Naive thymus-derived CD4-positive, alpha-beta T cell (primary cell): ENCODE measurements around the gene CCDC97. TPM values are rescaled to one million over a fixed set of nuclear protein-coding genes. Genes with fewer than 3 reads are reported as not detected.

Experiments used
- ATAC-seq: fragments of 150-1000 bp; cut with Tn5 transposase; 2 replicates; pipeline ENCODE4 v1.10.0; 2021; ENCODE audit warnings: mild to moderate bottlenecking, moderate library complexity
- CTCF ChIA-PET: fragments of 350-600 bp; sonication (Branson Sonifier 250); formaldehyde crosslinking; loops from one replicate; lab custom pipeline; 2021; ENCODE audit warnings: antibody characterized with exemption; lab: Charles Lee
- POLR2A ChIA-PET: fragments of 350-600 bp; sonication (Branson Sonifier 250); formaldehyde crosslinking; loops from one replicate; lab custom pipeline; 2021; ENCODE audit warnings: antibody characterized with exemption, inconsistent platforms; lab: Charles Lee
- DNase-seq, 9 donors: peaks; one replicate each; pipeline versions ENCODE4 v3.0.0 to v3.0.0-alpha.2; 2020 to 2022; ENCODE audit warnings: mixed read lengths in 1 of 9
- H3K27ac ChIP-seq: one replicate; pipeline ENCODE4 v1.7.0; 2013; ENCODE audit warnings: mild to moderate bottlenecking, low read depth, low read length, moderate library complexity
- H3K27me3 ChIP-seq, 2 donors: one replicate each; pipeline ENCODE4 v1.7.0; 2013; ENCODE audit warnings: low read length in 2 of 2, mild to moderate bottlenecking in 2 of 2, moderate library complexity in 2 of 2; ENCODE audit not compliant: control insufficient read depth in 2 of 2, insufficient read depth in 2 of 2
- H3K36me3 ChIP-seq, 3 experiments: 1 replicate in 2 of 3; 2 replicates in 1 of 3; pipeline ENCODE4 v1.7.0; 2013; ENCODE audit warnings: low read length in 3 of 3, mild to moderate bottlenecking in 3 of 3, moderate library complexity in 1 of 3; ENCODE audit not compliant: insufficient read depth in 3 of 3, control insufficient read depth in 2 of 3
- H3K4me1 ChIP-seq, 2 donors: one replicate each; pipeline ENCODE4 v1.7.0; 2013; ENCODE audit warnings: low read length in 2 of 2, mild to moderate bottlenecking in 2 of 2, moderate library complexity in 1 of 2; ENCODE audit not compliant: control insufficient read depth in 2 of 2, insufficient read depth in 2 of 2
- H3K4me3 ChIP-seq: 2 replicates; pipeline ENCODE4 v1.7.0; 2013; ENCODE audit warnings: mild to moderate bottlenecking, low read length
- H3K9me3 ChIP-seq, 3 experiments: 1 replicate in 2 of 3; 2 replicates in 1 of 3; pipeline ENCODE4 v1.7.0; 2013; ENCODE audit warnings: low read length in 3 of 3; ENCODE audit not compliant: control insufficient read depth in 2 of 3
- H3K27ac Mint-ChIP-seq, 9 donors: one replicate each; pipeline ENCODE4 v1.8.0; 2020 to 2022; ENCODE audit warnings: mixed read lengths in 9 of 9, mild to moderate bottlenecking in 8 of 9, moderate library complexity in 5 of 9, inconsistent platforms in 2 of 9
- H3K27me3 Mint-ChIP-seq, 5 donors: one replicate each; pipeline ENCODE4 v1.8.0; 2021 to 2022; ENCODE audit warnings: mixed read lengths in 5 of 5, mild to moderate bottlenecking in 1 of 5
- H3K36me3 Mint-ChIP-seq, 5 donors: one replicate each; pipeline ENCODE4 v1.8.0; 2020 to 2022; ENCODE audit warnings: mixed read lengths in 5 of 5, mild to moderate bottlenecking in 3 of 5, inconsistent platforms in 1 of 5
- H3K4me1 Mint-ChIP-seq, 7 donors: one replicate each; pipeline ENCODE4 v1.8.0; 2020 to 2022; ENCODE audit warnings: mixed read lengths in 7 of 7, mild to moderate bottlenecking in 3 of 7, inconsistent platforms in 1 of 7
- H3K4me3 Mint-ChIP-seq, 10 donors: one replicate each; pipeline ENCODE4 v1.8.0; 2020 to 2022; ENCODE audit warnings: mild to moderate bottlenecking in 10 of 10, mixed read lengths in 10 of 10, moderate library complexity in 6 of 10, inconsistent platforms in 2 of 10
- H3K9me3 Mint-ChIP-seq, 11 donors: one replicate each; pipeline ENCODE4 v1.8.0; 2020 to 2022; ENCODE audit warnings: mixed read lengths in 11 of 11, mild to moderate bottlenecking in 4 of 11, inconsistent platforms in 1 of 11, moderate library complexity in 1 of 11
- intact Hi-C, 2 donors: fragments of 100-400 bp; cut with micrococcal nuclease; formaldehyde crosslinking; loops; one replicate each; pipeline ENCODE4 v1.15.1; 2023
- polyA plus RNA-seq, 2 donors: library from polyadenylated mRNA; unstranded; fragments of 300-500 nt; fragmentation: Illumina TruSeq; gene quantifications; one replicate each; pipeline ENCODE4 v1.2.3, GENCODE V29; 2021
- total RNA-seq, 6 experiments: library from RNA in 5 of 6; stranded (reverse) in 5 of 6; gene quantifications; 1 replicate in 5 of 6; 2 replicates in 1 of 6; pipeline ENCODE4 v1.2.3 and lab custom pipeline; 2021 to 2026

Gene CCDC97
- total and polyA plus RNA-seq, 7 experiments from 2014 or later, result 22.3 to 56.5 (median 44.6) TPM

GRCh38 chr19:41323023-41323422 lies 13.1 kb downstream of the CCDC97 start:
- H3K27ac ChIP-seq, result peak overlapping the region; percentile 28
- ChIA-PET POLR2A (interaction anchor here (1.4 to 1.7 kb wide), 3 partner anchors 14 to 32 kb away, joined by 3 to 7 read pairs (median 4); no protein-coding TSS in a partner anchor), CTCF (no interaction called here)
- Mint-ChIP-seq H3K9me3 (peaks cover 0 to 3% (median 0%) of the 10 kb centered on the region in 11 donors), H3K4me1 (peaks cover 31 to 48% (median 41%) of the 10 kb centered on the region in 7 donors), H3K27me3 (no peaks in the 10 kb centered on the region), H3K27ac (peak overlapping the region; percentile 33 to 93 (median 75)), H3K4me3 (no peak overlapping the region), H3K36me3 (peaks cover 0 to 28% (median 7%) of the 10 kb centered on the region in 5 donors)
- DNase-seq (no peak), ATAC-seq (no peak)
- no peak overlapping the region for H3K4me3 ChIP-seq
- peaks cover 6 to 69% (median 20%) of the 10 kb centered on the region in 3 experiments for H3K36me3 ChIP-seq
- no peaks in the 10 kb centered on the region for H3K9me3 ChIP-seq
- H3K27me3 ChIP-seq, result no peaks in the 10 kb centered on the region
- peaks cover 19 to 21% of the 10 kb centered on the region in 2 donors for H3K4me1 ChIP-seq
- intact Hi-C loops, result no loop called here

DNA sequence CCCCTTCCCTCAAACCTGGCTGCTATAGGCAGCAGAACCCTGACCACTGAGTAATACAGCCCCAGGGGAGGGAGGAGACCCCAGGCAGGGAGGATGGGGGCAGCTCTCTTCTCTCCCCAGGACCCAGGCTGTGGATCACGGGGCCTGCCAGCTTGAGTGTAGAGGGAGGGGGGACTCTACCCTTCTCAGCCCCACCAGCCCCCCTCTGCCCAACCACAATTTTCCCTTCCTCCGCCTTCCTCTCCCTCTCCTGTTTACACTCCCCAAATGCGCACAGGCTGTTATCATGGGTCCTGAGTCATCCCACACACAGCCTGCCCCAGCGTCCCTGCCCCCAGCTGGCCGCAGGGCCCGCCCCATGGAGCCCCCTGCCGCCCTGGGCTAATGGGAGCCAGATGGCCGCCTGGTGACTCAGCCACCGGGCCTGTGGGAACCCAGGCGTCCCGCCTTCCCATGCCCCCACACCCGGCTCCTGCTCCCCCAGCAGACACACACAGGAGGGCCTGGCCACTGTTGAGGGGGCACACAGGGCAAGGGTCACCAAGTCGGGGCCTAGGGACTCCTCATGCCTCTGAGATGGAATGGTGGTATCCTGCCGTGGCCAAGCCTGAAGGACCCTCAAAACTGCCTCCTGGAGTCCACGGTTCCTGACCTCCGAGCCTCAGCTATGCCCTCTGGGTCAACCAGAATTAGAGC lies 13.6 kb downstream of the CCDC97 start:
- Mint-ChIP-seq H3K27me3 (no peaks in the 10 kb centered on the region), H3K4me1 (peaks cover 36 to 52% (median 43%) of the 10 kb centered on the region in 7 donors), H3K4me3 (no peak overlapping the region), H3K9me3 (peaks cover 0 to 3% (median 0%) of the 10 kb centered on the region in 11 donors), H3K36me3 (peaks cover 0 to 29% (median 7%) of the 10 kb centered on the region in 5 donors), H3K27ac (peak overlapping the region; percentile 63 to 93 (median 87))
- intact Hi-C loops, result no loop called here
- Histone ChIP-seq H3K4me1 (peaks cover 25 to 26% of the 10 kb centered on the region in 2 donors), H3K4me3 (no peak overlapping the region), H3K27me3 (no peaks in the 10 kb centered on the region), H3K27ac (peak overlapping the region; percentile 28), H3K9me3 (no peaks in the 10 kb centered on the region), H3K36me3 (peaks cover 6 to 64% (median 18%) of the 10 kb centered on the region in 3 experiments)
- CTCF ChIA-PET, result no interaction called here
- POLR2A ChIA-PET, result interaction anchor here (0.5 to 6.4 kb wide), 4 partner anchors 12 to 32 kb away, joined by 3 to 51 read pairs (median 5); partner anchors contain the start of gene TGFB1
- DNase-seq (no peak), ATAC-seq (no peak)

DNA sequence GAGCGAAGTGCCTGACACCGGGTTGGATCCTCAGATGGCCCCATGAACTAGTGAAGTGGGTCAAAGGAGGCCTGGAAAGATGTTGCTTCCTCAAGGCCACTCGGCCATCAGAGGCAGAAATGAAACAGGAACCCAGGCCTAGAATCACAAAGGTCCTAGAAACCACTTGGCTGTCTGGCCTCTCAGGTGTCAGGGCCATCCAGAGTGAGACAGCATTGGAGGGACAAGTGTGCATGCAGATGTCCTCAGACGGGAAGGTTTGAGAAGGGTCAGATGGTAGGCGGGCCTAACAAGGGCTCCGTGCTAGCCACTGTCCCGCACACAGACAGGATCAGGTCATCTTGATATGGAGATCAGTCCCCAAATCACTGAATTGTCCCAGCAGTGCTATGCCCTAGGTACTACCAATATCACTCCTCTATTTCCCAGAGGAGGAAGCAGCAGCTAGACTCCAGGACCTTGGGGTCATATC lies 14.3 kb downstream of the CCDC97 start:
- no peak for DNase-seq

DNA sequence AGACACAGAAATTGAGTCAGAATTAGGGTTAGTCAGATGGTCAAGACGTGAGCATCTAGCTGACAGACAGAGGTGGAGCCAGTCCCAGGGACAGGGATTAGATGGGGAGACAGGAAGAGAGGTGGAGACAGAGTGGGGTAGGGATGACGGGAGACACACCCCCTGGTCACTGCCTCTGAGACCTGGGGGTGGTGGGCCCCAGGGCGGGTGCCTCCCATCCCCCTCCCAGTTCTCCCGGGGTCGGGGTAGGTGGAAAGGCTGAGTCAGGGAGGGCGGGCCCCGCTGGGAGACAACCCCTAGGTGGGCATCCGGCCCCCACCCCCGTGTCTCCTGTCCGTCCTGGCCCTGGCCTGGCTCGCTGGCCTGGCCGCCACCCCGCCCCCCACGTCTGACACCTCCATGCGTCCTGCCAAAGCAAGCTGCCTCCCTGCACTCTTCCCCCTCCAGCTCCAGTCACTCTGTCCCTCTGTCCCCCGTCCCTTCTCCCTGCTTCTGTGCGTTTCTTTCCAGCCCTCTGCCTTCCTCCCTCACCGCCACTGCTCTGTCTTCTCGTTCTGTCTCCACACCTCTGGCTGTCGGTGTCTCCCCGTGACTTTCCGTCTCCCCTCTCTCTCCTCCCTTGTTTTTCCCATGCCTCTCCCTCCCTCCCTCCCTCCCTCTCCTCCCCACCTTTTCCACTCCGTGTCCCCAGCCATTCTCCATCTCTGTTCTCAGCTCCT lies 15.1 kb downstream of the CCDC97 start:
- H3K4me3 Mint-ChIP-seq, result peak overlapping the region in 9 of 10 donors; percentile 6 to 62 (median 44)
- peaks cover 42 to 58% (median 50%) of the 10 kb centered on the region in 7 donors for H3K4me1 Mint-ChIP-seq
- DNase-seq, result no peak
- Histone ChIP-seq H3K27me3 (no peaks in the 10 kb centered on the region), H3K4me1 (peaks cover 32 to 34% of the 10 kb centered on the region in 2 donors), H3K4me3 (no peak overlapping the region), H3K9me3 (no peaks in the 10 kb centered on the region), H3K27ac (peak overlapping the region; percentile 85), H3K36me3 (peaks cover 8 to 51% (median 14%) of the 10 kb centered on the region in 3 experiments)
- no peaks in the 10 kb centered on the region for H3K27me3 Mint-ChIP-seq
- peak overlapping the region; percentile 74 to 96 (median 88) for H3K27ac Mint-ChIP-seq
- intact Hi-C loops, result no loop called here
- ATAC-seq, result no peak
- POLR2A ChIA-PET, result interaction anchor here (0.6 to 6.4 kb wide), 4 partner anchors 7 to 27 kb away, joined by 3 to 51 read pairs (median 4); partner anchors contain the start of genes CCDC97 and TGFB1
- H3K36me3 Mint-ChIP-seq, result peaks cover 0 to 32% (median 7%) of the 10 kb centered on the region in 5 donors
- CTCF ChIA-PET, result interaction anchor here (0.6 kb wide), 2 partner anchors 242 to 889 kb away, joined by 3 to 5 read pairs; no protein-coding TSS in a partner anchor
- peaks cover 0 to 3% (median 0%) of the 10 kb centered on the region in 11 donors for H3K9me3 Mint-ChIP-seq

More for the DNA sequence above, 14.3 kb downstream of the CCDC97 start:
- no peak for ATAC-seq
- Mint-ChIP-seq H3K4me3 (peak overlapping the region in 1 of 10 donors; percentile 53), H3K9me3 (peaks cover 0 to 3% (median 0%) of the 10 kb centered on the region in 11 donors), H3K4me1 (peaks cover 42 to 58% (median 50%) of the 10 kb centered on the region in 7 donors), H3K36me3 (peaks cover 0 to 32% (median 7%) of the 10 kb centered on the region in 5 donors), H3K27ac (peak overlapping the region; percentile 74 to 96 (median 88)), H3K27me3 (no peaks in the 10 kb centered on the region)
- ChIA-PET POLR2A (interaction anchor here (0.5 to 6.4 kb wide), 5 partner anchors 8 to 28 kb away, joined by 3 to 51 read pairs (median 4); partner anchors contain the start of gene TGFB1), CTCF (interaction anchor here (0.6 kb wide), 1 partner anchor 241 kb away, joined by 5 read pairs; no protein-coding TSS in a partner anchor)
- intact Hi-C loops, result no loop called here
- Histone ChIP-seq H3K27me3 (no peaks in the 10 kb centered on the region), H3K36me3 (peaks cover 6 to 57% (median 14%) of the 10 kb centered on the region in 3 experiments), H3K9me3 (no peaks in the 10 kb centered on the region), H3K4me3 (no peak overlapping the region), H3K27ac (peak overlapping the region; percentile 28), H3K4me1 (peaks cover 32 to 33% of the 10 kb centered on the region in 2 donors)

- peaks cover 46 to 63% (median 54%) of the 10 kb centered on the region in 7 donors for H3K4me1 Mint-ChIP-seq
- no peaks in the 10 kb centered on the region for H3K27me3 Mint-ChIP-seq
- H3K4me3 ChIP-seq, result no peak overlapping the region
- H3K27ac Mint-ChIP-seq, result peak overlapping the region in 7 of 9 donors; percentile 59 to 93 (median 85)
- intact Hi-C loops, result no loop called here
- H3K4me3 Mint-ChIP-seq, result no peak overlapping the region
- H3K9me3 ChIP-seq, result no peaks in the 10 kb centered on the region
- peaks cover 0 to 3% (median 0%) of the 10 kb centered on the region in 11 donors for H3K9me3 Mint-ChIP-seq
- no peaks in the 10 kb centered on the region for H3K27me3 ChIP-seq
- ATAC-seq (no peak), DNase-seq (no peak)
- POLR2A ChIA-PET, result interaction anchor here (1.2 to 6.4 kb wide), 3 partner anchors 15 to 27 kb away, joined by 3 to 51 read pairs (median 4); partner anchors contain the start of genes CCDC97 and TGFB1
- H3K4me1 ChIP-seq, result peaks cover 35 to 39% of the 10 kb centered on the region in 2 donors
- peaks cover 3 to 35% (median 11%) of the 10 kb centered on the region in 5 donors for H3K36me3 Mint-ChIP-seq
- H3K36me3 ChIP-seq, result peaks cover 9 to 51% (median 13%) of the 10 kb centered on the region in 3 experiments
- CTCF ChIA-PET, result interaction anchor here (0.6 kb wide), 1 partner anchor 890 kb away, joined by 3 read pairs; no protein-coding TSS in a partner anchor
- peak overlapping the region; percentile 85 for H3K27ac ChIP-seq
Measured at GRCh38 chr19:41325640-41325946, 15.6 kb downstream of the CCDC97 start.
